K562 (cell line): ENCODE results near the gene PIP4K2C. TPM values are rescaled to one million over a fixed set of nuclear protein-coding genes. Genes with fewer than 3 reads are reported as not detected.

Experiments
- ATAC-seq: fragments of 200-7000 bp; cut with Tn5 transposase; 3 replicates; pipeline ENCODE4 v1.9.1; 2020; ENCODE audit warnings: moderate library complexity
- BruUV-seq: library from RNA; stranded (reverse); fragments of 400-500 nt; replicated peaks from 2 replicates; lab custom pipeline; 2021; lab: Mats Ljungman, UMichigan
- CTCF ChIA-PET: fragments of 300-600 bp; formaldehyde crosslinking; extraction: SDS; loops from one replicate; lab custom pipeline; 2021; ENCODE audit warnings: low intra/inter-chr PET ratio; lab: Yijun Ruan, JAX
- POLR2A ChIA-PET: fragments of 300-600, 350-650 bp; sonication (Branson Sonifier 250); formaldehyde crosslinking; extraction: SDS; loops from one replicate; lab custom pipeline; 2021; ENCODE audit warnings: antibody characterized with exemption, inconsistent platforms; lab: Yijun Ruan, JAX
- DNase-seq, 4 experiments: peaks; one replicate each; pipeline versions ENCODE4 v3.0.0 to v3.0.0-alpha.2; 2011 to 2018; ENCODE audit warnings: low spot score in 3 of 4, mixed read lengths in 3 of 4; ENCODE audit errors: extremely low read depth in 1 of 4
- FAIRE-seq: peaks from 2 replicates; lab custom pipeline; 2011; peaks lifted over from hg19 to GRCh38; lab: Jason Lieb, UNC
- H2AFZ ChIP-seq: 2 replicates; pipeline ENCODE4 v1.6.0; 2011; ENCODE audit warnings: low read depth, low read length, control low read depth, inconsistent platforms
- H3K27ac ChIP-seq: fragments of 200-600 bp; 3 replicates; pipeline ENCODE4 v1.8.0; 2011; ENCODE audit warnings: low read depth, mild to moderate bottlenecking, control low read depth, inconsistent platforms, low read length, moderate library complexity, mixed read lengths; ENCODE audit errors: extremely low read depth
- H3K27me3 ChIP-seq, 2 experiments: fragments of 300-600 bp in 1 of 2; 2 replicates in 1 of 2; 3 replicates in 1 of 2; pipeline versions ENCODE4 v1.6.0 to v1.8.0; 2011; ENCODE audit warnings: inconsistent platforms in 2 of 2, low read length in 2 of 2, mild to moderate bottlenecking in 1 of 2, mixed read lengths in 1 of 2, moderate library complexity in 1 of 2; ENCODE audit not compliant: control insufficient read depth in 2 of 2, insufficient read depth in 2 of 2
- H3K36me3 ChIP-seq: fragments of 300-600 bp; 3 replicates; pipeline ENCODE4 v1.8.0; 2011; ENCODE audit warnings: mild to moderate bottlenecking, low read length, inconsistent platforms; ENCODE audit not compliant: control insufficient read depth, insufficient read depth
- H3K4me1 ChIP-seq, 2 experiments: fragments of 200-600 bp in 1 of 2; replicated peaks in 1 of 2; 2 replicates in 1 of 2; 3 replicates in 1 of 2; pipeline versions ENCODE4 v1.5.1 to v1.8.0; 2011; ENCODE audit warnings: inconsistent platforms in 2 of 2, low read length in 2 of 2, mild to moderate bottlenecking in 1 of 2, mixed read lengths in 1 of 2, moderate library complexity in 1 of 2; ENCODE audit not compliant: control insufficient read depth in 2 of 2, insufficient read depth in 2 of 2
- H3K4me2 ChIP-seq: 2 replicates; pipeline ENCODE4 v1.6.1; 2011; ENCODE audit warnings: low read length, control low read depth, inconsistent platforms, mixed read lengths; ENCODE audit not compliant: insufficient read depth
- H3K4me3 ChIP-seq: fragments of 200-600 bp; sonication (generic), shearing (Covaris generic); 2 replicates; pipeline ENCODE4 v1.5.1; 2016; ENCODE audit warnings: control low read depth, inconsistent platforms
- H3K79me2 ChIP-seq: fragments of 200-600 bp; 3 replicates; pipeline ENCODE4 v1.8.0; 2011; ENCODE audit warnings: low read length, inconsistent platforms; ENCODE audit not compliant: control insufficient read depth, insufficient read depth
- H3K9ac ChIP-seq, 2 experiments: 2 replicates each; pipeline versions ENCODE4 v1.6.0 to v1.6.1; 2011; ENCODE audit warnings: low read depth in 2 of 2, low read length in 2 of 2, control low read depth in 1 of 2, inconsistent platforms in 1 of 2, mild to moderate bottlenecking in 1 of 2, mixed read lengths in 1 of 2; ENCODE audit not compliant: insufficient read depth in 1 of 2
- H3K9me1 ChIP-seq: one replicate; pipeline ENCODE4 v1.6.0; 2011; ENCODE audit warnings: inconsistent platforms, mild to moderate bottlenecking, low read length, moderate library complexity; ENCODE audit not compliant: control insufficient read depth, insufficient read depth
- H3K9me3 ChIP-seq: replicated peaks from 2 replicates; pipeline ENCODE4 v1.5.1; 2011; ENCODE audit warnings: low read depth, low read length, inconsistent platforms; ENCODE audit not compliant: control insufficient read depth, insufficient read depth
- H4K20me1 ChIP-seq: replicated peaks from 2 replicates; pipeline ENCODE4 v1.6.1; 2011; ENCODE audit warnings: low read length, inconsistent platforms, mixed read lengths; ENCODE audit not compliant: control insufficient read depth, insufficient read depth
- ARID1B ChIP-seq: fragments of 450-650 bp; IDR thresholded peaks from 2 replicates; pipeline ENCODE4 v1.6.1; 2016; ENCODE audit warnings: antibody characterized with exemption, mild to moderate bottlenecking, inconsistent platforms
- DPF2 ChIP-seq: fragments of 450-650 bp; IDR thresholded peaks from 2 replicates; pipeline ENCODE4 v1.6.1; 2016
- FOSL1 ChIP-seq: fragments of 200-800 bp; sonication (Bioruptor generic); conservative IDR thresholded peaks from 2 replicates; pipeline ENCODE4 v1.6.1; 2016; ENCODE audit warnings: missing genetic modification characterization, missing compliant biosample characterization
- HDAC6 ChIP-seq: IDR thresholded peaks from 2 replicates; pipeline ENCODE4 v1.6.1; 2012; ENCODE audit warnings: low read depth, mild to moderate bottlenecking, control low read depth, inconsistent platforms, low read length, moderate library complexity
- RFX1 ChIP-seq: fragments of 450-650 bp; IDR thresholded peaks from 2 replicates; pipeline ENCODE4 v1.6.1; 2016; ENCODE audit warnings: mild to moderate bottlenecking, moderate library complexity
- SMAD4 ChIP-seq: fragments of 250-450 bp; sonication (Bioruptor Pico); conservative IDR thresholded peaks from 2 replicates; pipeline ENCODE4 v1.8.0; 2021; ENCODE audit warnings: inconsistent platforms, mild to moderate bottlenecking, moderate library complexity
- SMARCA4 ChIP-seq: fragments of 450-650 bp; IDR thresholded peaks from 2 replicates; pipeline ENCODE4 v1.6.1; 2016
- TCF7 ChIP-seq: sonication (generic); IDR thresholded peaks from 2 replicates; pipeline ENCODE4 v1.6.1; 2016; ENCODE audit warnings: antibody characterized with exemption, borderline replicate concordance
- YY1 ChIP-seq, 3 experiments: IDR thresholded peaks; 2 replicates each; pipeline ENCODE4 v1.6.1; 2011; ENCODE audit warnings: low read length in 2 of 3, mild to moderate bottlenecking in 2 of 3, moderate library complexity in 2 of 3, borderline replicate concordance in 1 of 3, control low read depth in 1 of 3, low read depth in 1 of 3; ENCODE audit not compliant: insufficient read depth in 3 of 3, insufficient replicate concordance in 2 of 3, control insufficient read depth in 1 of 3, insufficient read length in 1 of 3; ENCODE audit errors: extremely low read depth in 1 of 3
- ZBTB17 ChIP-seq: fragments of 450-650 bp; formaldehyde crosslinking; IDR thresholded peaks from 2 replicates; pipeline ENCODE4 v1.4.0; 2020; ENCODE audit warnings: mild to moderate bottlenecking
- ZNF175 ChIP-seq: fragments of 200-800 bp; sonication (Bioruptor generic); IDR thresholded peaks from 2 replicates; pipeline ENCODE4 v1.6.1; 2016; ENCODE audit warnings: low read depth, mild to moderate bottlenecking, missing genetic modification characterization, missing compliant biosample characterization
- ZNF589 ChIP-seq: fragments of 200-800 bp; sonication (Bioruptor generic); IDR thresholded peaks from 2 replicates; pipeline ENCODE4 v1.6.1; 2016; ENCODE audit warnings: low read depth, missing genetic modification characterization, missing compliant biosample characterization
- ZSCAN29 ChIP-seq: fragments of 450-650 bp; IDR thresholded peaks from 2 replicates; pipeline ENCODE4 v1.6.1; 2017
- WGBS: fragments of 100-300 bp; shearing (Covaris generic); methylation state at CpG from one replicate; pipeline ENCODE4 v1.1.6; 2016; ENCODE audit warnings: low coverage, mixed read lengths; ENCODE audit not compliant: insufficient coverage; ENCODE audit errors: missing lambda C conversion rate; 5-methylcytosine and 5-hydroxymethylcytosine counted together
- in situ Hi-C: fragments of 300-500 bp; cut with MboI; formaldehyde crosslinking; loops from 4 replicates; pipeline ENCODE4 v1.15.0; 2018; ENCODE audit warnings: inconsistent platforms, mixed read lengths
- intact Hi-C: fragments of 100-400 bp; cut with micrococcal nuclease; formaldehyde crosslinking; loops from 2 replicates; pipeline ENCODE4 v1.14.2; 2022
- polyA plus RNA-seq, 8 experiments: library from polyadenylated mRNA; depleted of rRNA in 4 of 8; stranded (reverse) in 5 of 8; unstranded in 3 of 8; fragments of >200 nt; fragmentation: Nextera tagmentation in 2 of 8; fragmentation: Illumina TruSeq in 1 of 8; extraction: Ambion mirVana in 2 of 8; extraction: Trizol in 1 of 8; gene quantifications; 2 replicates each; pipeline versions ENCODE4 v1.2.1 to v1.2.3, GENCODE V29; 2011 to 2014; ENCODE audit warnings: inconsistent platforms in 1 of 8, missing spikeins in 1 of 8
- total RNA-seq, 7 experiments: library from RNA; depleted of rRNA in 6 of 7; stranded (reverse); fragments of >200 nt in 6 of 7; fragmentation: Illumina TruSeq in 2 of 7; extraction: Trizol in 2 of 7; gene quantifications; 2 replicates each; pipeline versions ENCODE4 v1.2.1 to v1.2.3, GENCODE V29; 2011 to 2021; ENCODE audit warnings: low replicate concordance in 1 of 7
- TF ChIP-seq, protein P1 (sequence below): fragments of 450-650 bp; IDR thresholded peaks from 2 replicates; pipeline ENCODE4 v1.6.1; 2017; ENCODE audit warnings: antibody characterized with exemption, mild to moderate bottlenecking
- TF ChIP-seq, protein P2 (sequence below): fragments of 200-800 bp; sonication (Bioruptor generic); IDR thresholded peaks from 2 replicates; pipeline ENCODE4 v1.6.1; 2017; ENCODE audit warnings: missing genetic modification characterization, missing compliant biosample characterization

PIP4K2C gene
- total and polyA plus RNA-seq, 9 of the 15 experiments (the other 6 are each of a cell fraction or from before 2014, with no cell fraction given): 9.0 to 41.4 (median 18.3) TPM

GRCh38 chr12:57553343-57554202 is 37.4 kb upstream of the PIP4K2C start:
- peak overlapping the region; percentile 78 for H2AFZ ChIP-seq
- no peaks in the 10 kb centered on the region for H4K20me1 ChIP-seq
- peak overlapping the region; percentile 89 for H3K4me2 ChIP-seq
- no peak for ATAC-seq
- 28% methylated on average over 7 of the region's 7 CpGs for WGBS
- in situ Hi-C loops (no loop called here), intact Hi-C loops (loop anchor here (2.0 kb wide), 1 partner anchor 15 kb away; no protein-coding TSS in a partner anchor)
- no peak for FAIRE-seq
- H3K4me1 ChIP-seq: peaks cover 51 to 61% of the 10 kb centered on the region in 2 experiments
- peak overlapping the region; percentile 69; the same call in 1 of the 2 replicates for H3K4me3 ChIP-seq
- peak overlapping the region; percentile 72 to 84; a peak in 3 of 4 replicates for H3K9ac ChIP-seq
- H3K27ac ChIP-seq: peak overlapping the region; percentile 90
- DNase-seq: peak in 1 of 4 experiments; percentile 26
- H3K9me3 ChIP-seq: no peaks in the 10 kb centered on the region
- no TSS peak for BruUV-seq
- POLR2A ChIA-PET: interaction anchor here (0.5 to 4.2 kb wide), 14 partner anchors 8 to 370 kb away, joined by 3 to 38 read pairs (median 4); partner anchors contain the start of genes ARHGEF25 and DDIT3
- H3K9me1 ChIP-seq: no peaks in the 10 kb centered on the region
- peaks cover 17% of the 10 kb centered on the region for H3K36me3 ChIP-seq
- CTCF ChIA-PET: interaction anchor here (0.6 kb wide), 1 partner anchor 22 kb away, joined by 3 read pairs; no protein-coding TSS in a partner anchor
- no peaks in the 10 kb centered on the region for H3K27me3 ChIP-seq
- H3K79me2 ChIP-seq: peaks cover 59% of the 10 kb centered on the region
- TF ChIP-seq YY1 (IDR thresholded peaks at IDR 0.05; ENCODE audit: borderline replicate concordance in 1 of 3, control insufficient read depth in 1 of 3, extremely low read depth in 1 of 3, insufficient read depth in 3 of 3, insufficient read length in 1 of 3, insufficient replicate concordance in 2 of 3, low read depth in 1 of 3, low read length in 2 of 3): peak in 1 of 3 experiments; percentile 18
- TF ChIP-seq FOSL1 (tag): no peak
- 0 out of 2 replicates have a peak, but pooled peaks have one; percentile 27 for TF ChIP-seq ZSCAN29
- TF ChIP-seq SMARCA4: 0 out of 2 replicates have a peak, but pooled peaks have one; percentile 40
- TF ChIP-seq, protein P1, sequence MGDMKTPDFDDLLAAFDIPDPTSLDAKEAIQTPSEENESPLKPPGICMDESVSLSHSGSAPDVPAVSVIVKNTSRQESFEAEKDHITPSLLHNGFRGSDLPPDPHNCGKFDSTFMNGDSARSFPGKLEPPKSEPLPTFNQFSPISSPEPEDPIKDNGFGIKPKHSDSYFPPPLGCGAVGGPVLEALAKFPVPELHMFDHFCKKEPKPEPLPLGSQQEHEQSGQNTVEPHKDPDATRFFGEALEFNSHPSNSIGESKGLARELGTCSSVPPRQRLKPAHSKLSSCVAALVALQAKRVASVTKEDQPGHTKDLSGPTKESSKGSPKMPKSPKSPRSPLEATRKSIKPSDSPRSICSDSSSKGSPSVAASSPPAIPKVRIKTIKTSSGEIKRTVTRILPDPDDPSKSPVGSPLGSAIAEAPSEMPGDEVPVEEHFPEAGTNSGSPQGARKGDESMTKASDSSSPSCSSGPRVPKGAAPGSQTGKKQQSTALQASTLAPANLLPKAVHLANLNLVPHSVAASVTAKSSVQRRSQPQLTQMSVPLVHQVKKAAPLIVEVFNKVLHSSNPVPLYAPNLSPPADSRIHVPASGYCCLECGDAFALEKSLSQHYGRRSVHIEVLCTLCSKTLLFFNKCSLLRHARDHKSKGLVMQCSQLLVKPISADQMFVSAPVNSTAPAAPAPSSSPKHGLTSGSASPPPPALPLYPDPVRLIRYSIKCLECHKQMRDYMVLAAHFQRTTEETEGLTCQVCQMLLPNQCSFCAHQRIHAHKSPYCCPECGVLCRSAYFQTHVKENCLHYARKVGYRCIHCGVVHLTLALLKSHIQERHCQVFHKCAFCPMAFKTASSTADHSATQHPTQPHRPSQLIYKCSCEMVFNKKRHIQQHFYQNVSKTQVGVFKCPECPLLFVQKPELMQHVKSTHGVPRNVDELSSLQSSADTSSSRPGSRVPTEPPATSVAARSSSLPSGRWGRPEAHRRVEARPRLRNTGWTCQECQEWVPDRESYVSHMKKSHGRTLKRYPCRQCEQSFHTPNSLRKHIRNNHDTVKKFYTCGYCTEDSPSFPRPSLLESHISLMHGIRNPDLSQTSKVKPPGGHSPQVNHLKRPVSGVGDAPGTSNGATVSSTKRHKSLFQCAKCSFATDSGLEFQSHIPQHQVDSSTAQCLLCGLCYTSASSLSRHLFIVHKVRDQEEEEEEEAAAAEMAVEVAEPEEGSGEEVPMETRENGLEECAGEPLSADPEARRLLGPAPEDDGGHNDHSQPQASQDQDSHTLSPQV: peak; percentile 9; the same call in 1 of the 2 replicates
- TF ChIP-seq TCF7: no peak
- no peak for TF ChIP-seq ZBTB17
- TF ChIP-seq DPF2: peak; percentile 29; the same call in 1 of the 2 replicates
- TF ChIP-seq HDAC6: no peak
- TF ChIP-seq ARID1B: peak; percentile 23; the same call in 1 of the 2 replicates
- 0 out of 2 replicates have a peak, but pooled peaks have one; percentile 20 for TF ChIP-seq SMAD4
- TF ChIP-seq ZNF589 (CRISPR knock-in tag): peak; percentile 81
- TF ChIP-seq ZNF175 (CRISPR knock-in tag): 0 out of 2 replicates have a peak, but pooled peaks have one; percentile 25
- TF ChIP-seq, protein P2, sequence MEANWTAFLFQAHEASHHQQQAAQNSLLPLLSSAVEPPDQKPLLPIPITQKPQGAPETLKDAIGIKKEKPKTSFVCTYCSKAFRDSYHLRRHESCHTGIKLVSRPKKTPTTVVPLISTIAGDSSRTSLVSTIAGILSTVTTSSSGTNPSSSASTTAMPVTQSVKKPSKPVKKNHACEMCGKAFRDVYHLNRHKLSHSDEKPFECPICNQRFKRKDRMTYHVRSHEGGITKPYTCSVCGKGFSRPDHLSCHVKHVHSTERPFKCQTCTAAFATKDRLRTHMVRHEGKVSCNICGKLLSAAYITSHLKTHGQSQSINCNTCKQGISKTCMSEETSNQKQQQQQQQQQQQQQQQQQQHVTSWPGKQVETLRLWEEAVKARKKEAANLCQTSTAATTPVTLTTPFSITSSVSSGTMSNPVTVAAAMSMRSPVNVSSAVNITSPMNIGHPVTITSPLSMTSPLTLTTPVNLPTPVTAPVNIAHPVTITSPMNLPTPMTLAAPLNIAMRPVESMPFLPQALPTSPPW (CRISPR knock-in tag): 0 out of 2 replicates have a peak, but pooled peaks have one; percentile 9
- peak; percentile 88 for TF ChIP-seq RFX1
